HCT116 (cell line): Measurements from ENCODE around the gene ADGRV1.

Experiments
- CBX3 ChIP-seq: IDR thresholded peaks from 2 replicates; pipeline ENCODE4 v1.6.1; 2012; ENCODE audit warnings: low read depth
- POLR2A ChIP-seq: IDR thresholded peaks from 2 replicates; pipeline ENCODE4 v1.7.0; 2011; ENCODE audit warnings: borderline replicate concordance; ENCODE audit not compliant: insufficient read depth, insufficient read length; ENCODE audit errors: extremely low read depth
- POLR2AphosphoS5 ChIP-seq: IDR thresholded peaks from 2 replicates; pipeline ENCODE4 v1.6.1; 2011; ENCODE audit warnings: mild to moderate bottlenecking, low read depth, low read length, moderate library complexity
- SP1 ChIP-seq: IDR thresholded peaks from 2 replicates; pipeline ENCODE4 v1.6.1; 2012; ENCODE audit warnings: low read depth
- TCF7L2 ChIP-seq: IDR thresholded peaks from 2 replicates; pipeline ENCODE4 v1.7.0; 2011; ENCODE audit warnings: borderline replicate concordance, inconsistent platforms; ENCODE audit not compliant: insufficient read depth, insufficient read length; ENCODE audit errors: extremely low read depth
- YY1 ChIP-seq: IDR thresholded peaks from 2 replicates; pipeline ENCODE4 v1.6.1; 2011; ENCODE audit warnings: low read length, low read depth, moderate library complexity, mild to moderate bottlenecking; ENCODE audit not compliant: insufficient replicate concordance; ENCODE audit errors: extremely low read depth
- ZBTB33 ChIP-seq: IDR thresholded peaks from 2 replicates; pipeline ENCODE4 v1.6.1; 2011; ENCODE audit warnings: mild to moderate bottlenecking, low read length, moderate library complexity; ENCODE audit not compliant: insufficient replicate concordance; ENCODE audit errors: extremely low read depth
- ZFX ChIP-seq: fragments of 450-650 bp; IDR thresholded peaks from 2 replicates; pipeline ENCODE4 v1.6.1; 2017
- TF ChIP-seq, protein P1 (sequence below), 3 experiments: fragments of 200-600 bp in 1 of 3; sonication (generic) in 1 of 3; IDR thresholded peaks in 2 of 3; conservative IDR thresholded peaks in 1 of 3; 2 replicates each; pipeline ENCODE4 v1.5.1; 2012 to 2017; ENCODE audit warnings: low read depth in 2 of 3, low read length in 2 of 3, antibody characterized with exemption in 1 of 3, borderline replicate concordance in 1 of 3, control low read depth in 1 of 3, mild to moderate bottlenecking in 1 of 3, mixed read lengths in 1 of 3, mixed run types in 1 of 3, moderate library complexity in 1 of 3; ENCODE audit not compliant: insufficient read depth in 1 of 3
- TF ChIP-seq, protein P2 (sequence below): IDR thresholded peaks from 2 replicates; pipeline ENCODE4 v1.6.1; 2012
- TF ChIP-seq, protein P3 (sequence below): IDR thresholded peaks from 2 replicates; pipeline ENCODE4 v1.6.1; 2012

GRCh38 chr5:91154338-91154737 lies 595.7 kb downstream of the ADGRV1 start:
- TF ChIP-seq, protein P1, sequence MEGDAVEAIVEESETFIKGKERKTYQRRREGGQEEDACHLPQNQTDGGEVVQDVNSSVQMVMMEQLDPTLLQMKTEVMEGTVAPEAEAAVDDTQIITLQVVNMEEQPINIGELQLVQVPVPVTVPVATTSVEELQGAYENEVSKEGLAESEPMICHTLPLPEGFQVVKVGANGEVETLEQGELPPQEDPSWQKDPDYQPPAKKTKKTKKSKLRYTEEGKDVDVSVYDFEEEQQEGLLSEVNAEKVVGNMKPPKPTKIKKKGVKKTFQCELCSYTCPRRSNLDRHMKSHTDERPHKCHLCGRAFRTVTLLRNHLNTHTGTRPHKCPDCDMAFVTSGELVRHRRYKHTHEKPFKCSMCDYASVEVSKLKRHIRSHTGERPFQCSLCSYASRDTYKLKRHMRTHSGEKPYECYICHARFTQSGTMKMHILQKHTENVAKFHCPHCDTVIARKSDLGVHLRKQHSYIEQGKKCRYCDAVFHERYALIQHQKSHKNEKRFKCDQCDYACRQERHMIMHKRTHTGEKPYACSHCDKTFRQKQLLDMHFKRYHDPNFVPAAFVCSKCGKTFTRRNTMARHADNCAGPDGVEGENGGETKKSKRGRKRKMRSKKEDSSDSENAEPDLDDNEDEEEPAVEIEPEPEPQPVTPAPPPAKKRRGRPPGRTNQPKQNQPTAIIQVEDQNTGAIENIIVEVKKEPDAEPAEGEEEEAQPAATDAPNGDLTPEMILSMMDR (IDR thresholded peaks at IDR 0.05 in 2 of 3, conservative IDR thresholded peaks at IDR 0.05 in 1 of 3; ENCODE audit: borderline replicate concordance in 1 of 3, insufficient read depth in 1 of 3, low read depth in 2 of 3, low read length in 2 of 3): no peak
- TF ChIP-seq, protein P2, sequence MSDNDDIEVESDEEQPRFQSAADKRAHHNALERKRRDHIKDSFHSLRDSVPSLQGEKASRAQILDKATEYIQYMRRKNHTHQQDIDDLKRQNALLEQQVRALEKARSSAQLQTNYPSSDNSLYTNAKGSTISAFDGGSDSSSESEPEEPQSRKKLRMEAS: no peak
- no peak for TF ChIP-seq POLR2A
- TF ChIP-seq SP1: no peak
- no peak for TF ChIP-seq TCF7L2
- no peak for TF ChIP-seq CBX3
- no peak for TF ChIP-seq ZBTB33
- no peak for TF ChIP-seq YY1
- TF ChIP-seq ZFX: no peak
- TF ChIP-seq POLR2AphosphoS5: no peak
- TF ChIP-seq, protein P3, sequence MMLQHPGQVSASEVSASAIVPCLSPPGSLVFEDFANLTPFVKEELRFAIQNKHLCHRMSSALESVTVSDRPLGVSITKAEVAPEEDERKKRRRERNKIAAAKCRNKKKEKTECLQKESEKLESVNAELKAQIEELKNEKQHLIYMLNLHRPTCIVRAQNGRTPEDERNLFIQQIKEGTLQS: no peak
